Dermis blood vessel endothelial cell (primary cell): Measurements from ENCODE around the gene FBXL22. TPM values are rescaled to one million over a fixed set of nuclear protein-coding genes. Genes with fewer than 3 reads are reported as not detected.
A peak's percentile ranks its signal among the peaks of the same experiment; 100 is the strongest.

ENCODE experiments used
- DNase-seq: peaks from one replicate; pipeline ENCODE4 v3.0.0; 2010
- total RNA-seq: library from RNA; depleted of rRNA; stranded (reverse); fragments of >200 nt; gene quantifications from 2 replicates; pipeline ENCODE4 v1.2.3, GENCODE V29; 2014

Gene FBXL22
- total RNA-seq: 0.09 TPM in 1 of 2 replicates, not detected in the other

GRCh38 chr15:63597038-63597790 is at the start of gene FBXL22:
TSS of gene FBXL22 (plus strand) at chr15:63597387. CDS start at chr15:63597393, 6 bp downstream.
- no peak for DNase-seq

GRCh38 chr15:63551400-63551799 is 45.8 kb upstream of the FBXL22 start:
- no peak for DNase-seq

- peak; percentile 91 for DNase-seq
Observed at GRCh38 chr15:63553388-63553791, 43.8 kb upstream of the FBXL22 start.

- no peak for DNase-seq
Observed at GRCh38 chr15:63554337-63554927, 42.8 kb upstream of the FBXL22 start.

GRCh38 chr15:63555507-63555906 is 41.7 kb upstream of the FBXL22 start:
- no peak for DNase-seq

GRCh38 chr15:63556246-63556645 is 40.9 kb upstream of the FBXL22 start:
- DNase-seq: no peak

GRCh38 chr15:63556736-63557135 is 40.5 kb upstream of the FBXL22 start:
- no peak for DNase-seq

GRCh38 chr15:63559753-63560152 is 37.4 kb upstream of the FBXL22 start:
- no peak for DNase-seq

GRCh38 chr15:63560741-63561448 is 36.3 kb upstream of the FBXL22 start:
- no peak for DNase-seq

- DNase-seq: no peak
Observed at GRCh38 chr15:63564093-63564492, 33.1 kb upstream of the FBXL22 start.

- no peak for DNase-seq
Observed at GRCh38 chr15:63565536-63566186, 31.5 kb upstream of the FBXL22 start.

- no peak for DNase-seq
Observed at GRCh38 chr15:63572749-63573464, 24.3 kb upstream of the FBXL22 start.

- DNase-seq: no peak
Observed at GRCh38 chr15:63573533-63573932, 23.7 kb upstream of the FBXL22 start.

- DNase-seq: no peak
Observed at GRCh38 chr15:63575312-63575711, 21.9 kb upstream of the FBXL22 start.

GRCh38 chr15:63576441-63576840 is 20.7 kb upstream of the FBXL22 start:
- no peak for DNase-seq

GRCh38 chr15:63582179-63582578 is 15.0 kb upstream of the FBXL22 start:
- DNase-seq: no peak

- no peak for DNase-seq
Observed at GRCh38 chr15:63582718-63583426, 14.3 kb upstream of the FBXL22 start.

GRCh38 chr15:63586790-63587189 is 10.4 kb upstream of the FBXL22 start:
- DNase-seq: no peak

GRCh38 chr15:63587527-63587926 is 9.7 kb upstream of the FBXL22 start:
- DNase-seq: no peak

GRCh38 chr15:63588826-63589225 is 8.4 kb upstream of the FBXL22 start:
- DNase-seq: no peak

GRCh38 chr15:63593705-63594671 is 3.2 kb upstream of the FBXL22 start:
- DNase-seq: no peak
